NK-92 (cell line): ENCODE data around the gene CIDEA.
"Not testable (repeated sequence)": the region's sequence is repeated elsewhere in the genome, so short reads cannot be mapped to it uniquely, and the experiment has no call there.

ENCODE experiments used
- DNase-seq: peaks from one replicate; lab custom pipeline; 2025; ENCODE audit not compliant: unreplicated experiment; lab: John Stamatoyannopoulos, UW

Gene CIDEA

GRCh38 chr18:12254136-12254819 lies at the start of gene CIDEA:
Gene CIDEA, plus strand, starts transcription at chr18:12254361. Its CDS starts 23 bp downstream, at chr18:12254384.
- no peak for DNase-seq

DNA sequence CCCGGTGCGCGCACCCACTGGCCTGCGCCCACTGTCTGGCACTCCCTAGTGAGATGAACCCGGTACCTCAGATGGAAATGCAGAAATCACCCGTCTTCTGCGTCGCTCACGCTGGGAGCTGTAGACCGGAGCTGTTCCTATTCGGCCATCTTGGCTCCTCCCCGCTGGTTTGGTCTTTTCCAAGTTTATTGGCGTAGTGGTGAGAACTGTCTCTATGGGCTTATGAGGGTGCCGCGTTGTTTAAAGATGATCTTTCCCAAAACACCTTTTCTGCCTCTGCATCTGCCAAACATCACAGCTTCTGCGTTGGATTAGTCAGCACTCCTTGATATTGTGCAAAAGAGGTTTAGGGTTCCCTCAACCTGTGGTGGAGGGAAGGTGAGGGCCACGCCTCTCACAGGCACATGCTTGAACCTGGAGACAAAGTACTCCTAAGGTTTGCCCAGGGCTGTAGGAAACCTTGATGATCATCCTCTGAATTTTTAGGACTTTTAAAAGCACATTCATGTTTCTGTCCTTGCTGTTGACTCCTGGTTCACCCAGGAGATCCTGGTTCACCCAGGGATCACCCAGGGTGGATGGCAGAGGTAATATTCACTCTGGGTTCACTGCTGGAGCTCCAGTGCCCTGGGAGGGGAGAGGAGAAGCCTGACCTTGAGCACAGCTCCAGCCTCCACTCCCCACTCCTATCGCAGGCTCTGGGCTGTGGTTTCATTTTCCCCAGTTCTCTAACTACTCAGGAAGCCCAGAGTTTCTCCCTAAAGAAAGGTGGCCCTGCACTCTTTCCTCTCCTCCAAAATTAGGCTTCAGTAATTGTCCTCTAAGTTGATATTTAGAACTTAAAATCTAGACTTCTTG lies 45.6 kb upstream of the CIDEA start:
- not testable (repeated sequence) for DNase-seq

DNA sequence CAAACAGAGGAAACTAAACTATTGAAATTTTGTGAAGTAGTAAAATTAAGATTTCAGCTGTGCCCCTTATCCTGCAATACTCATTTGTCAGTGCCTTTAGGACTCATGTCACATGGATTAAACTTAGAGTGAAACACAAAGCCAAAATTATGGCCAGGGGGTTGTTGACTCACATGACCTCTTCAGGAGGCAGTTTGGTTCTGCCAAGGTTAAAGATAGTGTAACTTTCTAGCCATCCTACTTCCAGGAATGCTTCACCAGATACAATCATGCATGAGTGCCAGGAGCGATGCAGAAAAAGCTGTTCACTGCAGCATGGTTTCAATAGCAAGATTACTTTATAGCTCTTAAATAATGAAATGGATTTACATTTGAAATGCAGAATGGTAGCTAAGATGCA lies 41.9 kb upstream of the CIDEA start:
- not testable (repeated sequence) for DNase-seq

GRCh38 chr18:12214296-12215005 lies 39.7 kb upstream of the CIDEA start:
- DNase-seq, result not testable (repeated sequence)

DNA sequence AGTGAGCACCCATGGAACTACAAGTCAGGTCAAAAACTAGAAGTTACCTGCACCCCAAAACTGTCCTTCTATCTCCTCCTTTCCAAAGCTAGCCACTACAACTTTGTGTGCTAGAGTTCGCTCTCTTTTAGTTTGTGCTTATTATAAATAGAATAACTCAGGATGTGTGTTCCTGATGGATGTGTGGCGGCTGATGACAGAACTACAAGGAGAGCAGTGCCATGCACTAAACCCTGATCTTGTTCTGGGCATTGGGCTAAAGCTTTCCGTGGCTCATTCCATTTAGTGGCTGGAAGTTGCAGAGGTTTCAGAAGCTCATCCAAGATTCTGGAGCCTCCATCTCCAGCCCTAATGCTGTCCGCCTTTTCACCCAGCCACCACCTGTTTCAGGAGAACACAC lies 37.7 kb upstream of the CIDEA start:
- not testable (repeated sequence) for DNase-seq

DNA sequence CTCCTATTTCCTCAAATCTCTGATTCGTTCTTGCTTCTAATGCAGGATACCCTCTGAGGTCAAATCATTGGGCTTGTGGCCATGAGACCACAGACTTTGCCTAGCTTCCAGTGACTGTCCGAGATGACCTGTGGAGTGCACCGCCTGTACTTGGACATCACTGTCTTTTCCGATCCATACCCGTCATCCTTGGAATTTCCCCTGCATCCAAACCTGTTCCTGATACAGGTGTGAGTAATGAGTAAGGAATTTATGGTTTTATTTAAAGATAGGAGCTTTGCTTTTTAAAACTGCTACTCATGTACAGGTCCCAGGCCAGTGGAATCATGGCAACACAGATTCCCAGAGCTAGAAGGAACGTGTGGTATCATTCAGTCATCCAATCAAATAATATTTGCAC lies 35.6 kb upstream of the CIDEA start:
- not testable (repeated sequence) for DNase-seq

GRCh38 chr18:12222041-12222440 lies 32.1 kb upstream of the CIDEA start:
- not testable (repeated sequence) for DNase-seq

- not testable (repeated sequence) for DNase-seq
Measured at GRCh38 chr18:12223326-12223725, 30.8 kb upstream of the CIDEA start.

DNA sequence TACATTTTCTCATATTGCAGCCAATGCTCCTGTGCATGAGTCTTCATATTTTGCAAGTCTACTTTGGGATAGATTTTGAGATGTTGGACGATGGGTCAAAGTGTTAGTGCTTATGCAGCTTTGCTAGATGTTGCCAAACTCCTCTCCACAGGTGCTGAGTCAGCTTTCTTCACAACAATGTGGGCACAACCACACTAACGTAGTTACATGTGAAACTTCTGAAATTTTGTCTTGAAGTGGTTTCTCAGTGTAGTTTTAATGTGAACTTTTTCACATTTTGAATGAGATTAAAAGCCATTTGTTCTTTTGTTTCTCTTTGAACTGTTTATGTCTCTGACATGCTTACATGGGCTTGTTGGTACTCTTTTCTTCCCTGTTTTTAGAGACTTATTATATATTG lies 27.4 kb upstream of the CIDEA start:
- DNase-seq, result not testable (repeated sequence)

DNA sequence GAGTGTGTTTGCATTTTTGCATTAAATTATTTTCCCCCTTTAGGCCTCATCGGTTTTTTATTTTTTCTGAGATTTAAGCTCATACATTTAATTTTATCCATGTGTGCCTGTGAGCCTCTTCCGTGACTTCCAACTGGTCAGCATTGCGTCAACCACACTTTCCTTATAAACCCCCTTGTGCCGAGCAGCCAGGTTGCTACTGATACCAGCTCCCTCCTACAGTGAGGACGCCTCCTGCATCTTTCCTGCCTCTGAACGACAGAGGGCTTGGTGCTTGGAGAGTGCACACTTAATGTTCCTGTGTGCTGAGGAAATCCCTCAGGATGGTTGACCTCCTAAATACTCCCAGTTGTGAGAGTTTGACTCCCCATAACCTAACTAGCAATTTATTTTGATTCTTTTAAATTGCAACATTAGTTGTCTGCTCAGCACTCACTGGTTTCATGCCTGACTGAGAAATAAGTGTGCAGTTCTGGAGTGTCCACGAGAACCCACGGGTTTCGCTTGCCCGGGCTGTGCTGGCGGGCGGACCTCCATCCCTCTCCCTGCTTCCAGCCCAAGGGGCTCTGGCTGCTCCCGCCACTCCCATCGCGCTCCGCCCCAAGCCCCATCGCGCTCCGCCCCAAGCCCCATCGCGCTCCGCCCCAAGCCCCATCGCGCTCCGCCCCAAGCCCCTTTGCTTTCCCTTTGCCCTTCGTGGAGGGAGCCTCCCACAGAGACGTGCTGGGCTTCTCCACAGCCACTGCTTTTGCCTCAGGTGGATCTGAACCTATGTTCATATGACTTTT lies 26.6 kb upstream of the CIDEA start:
- DNase-seq, result not testable (repeated sequence)

- not testable (repeated sequence) for DNase-seq
Measured at GRCh38 chr18:12228308-12228707, 25.9 kb upstream of the CIDEA start.

DNA sequence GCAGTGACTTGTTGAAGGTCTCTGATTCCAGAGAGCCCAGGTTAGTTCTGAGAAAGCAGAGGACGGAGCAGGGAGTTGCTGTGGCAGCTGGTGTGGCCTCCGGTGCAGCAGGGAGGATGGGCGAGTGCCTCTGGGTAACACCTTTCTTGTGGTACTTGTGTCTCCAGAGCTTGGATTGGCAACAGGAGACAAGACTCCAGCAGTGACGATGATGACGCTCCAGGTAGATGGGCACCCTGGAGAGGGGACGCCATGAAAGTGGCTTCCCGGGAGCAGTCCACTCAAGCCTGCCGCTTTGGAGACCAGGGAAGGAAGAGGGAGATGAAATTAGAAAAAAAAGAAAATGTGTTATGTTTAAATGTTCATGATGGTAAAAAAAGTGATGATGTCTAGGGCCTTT lies 23.6 kb upstream of the CIDEA start:
- not testable (repeated sequence) for DNase-seq

DNA sequence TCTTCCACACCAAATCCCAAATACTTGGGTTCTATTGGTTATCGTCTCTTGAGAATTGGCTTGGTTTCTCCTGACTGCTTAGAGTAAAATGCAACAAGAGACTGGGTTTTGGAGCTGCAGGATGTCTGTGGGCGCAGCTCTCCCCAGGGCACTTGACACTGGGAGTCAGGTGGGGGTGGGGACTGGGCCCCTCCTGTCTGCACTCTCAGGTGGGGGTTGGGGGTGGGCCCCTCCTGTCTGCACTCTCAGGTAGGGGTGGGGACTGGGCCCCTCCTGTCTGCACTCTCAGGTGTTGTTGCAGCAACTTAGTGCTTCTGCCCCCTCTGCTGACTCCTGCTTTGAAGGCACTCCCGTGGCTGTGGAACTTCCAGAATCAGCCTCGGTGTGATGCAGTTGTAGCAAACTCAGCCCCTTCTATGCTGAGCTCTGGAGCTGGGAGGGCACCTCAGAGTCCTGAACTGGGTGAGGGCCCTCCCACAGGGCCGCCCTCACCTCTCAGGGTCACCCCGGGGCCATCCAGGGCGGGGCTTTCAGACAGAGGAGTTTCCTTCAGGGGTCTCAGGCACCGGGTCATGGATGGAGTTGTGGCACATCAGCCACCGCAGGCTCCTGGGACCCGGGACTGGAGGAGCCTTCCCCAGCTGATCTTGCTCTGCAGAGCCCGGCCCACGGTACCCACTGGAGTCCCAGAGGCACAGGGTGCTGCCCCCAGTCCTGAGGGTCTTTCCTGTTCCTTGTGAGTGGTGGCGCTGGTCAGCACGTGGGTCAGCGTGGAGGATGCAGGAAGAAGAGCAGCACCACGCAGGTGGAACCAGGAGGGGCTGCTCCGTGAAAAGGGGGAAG lies 22.9 kb upstream of the CIDEA start:
- no peak for DNase-seq

GRCh38 chr18:12231986-12232385 lies 22.2 kb upstream of the CIDEA start:
- no peak for DNase-seq

DNA sequence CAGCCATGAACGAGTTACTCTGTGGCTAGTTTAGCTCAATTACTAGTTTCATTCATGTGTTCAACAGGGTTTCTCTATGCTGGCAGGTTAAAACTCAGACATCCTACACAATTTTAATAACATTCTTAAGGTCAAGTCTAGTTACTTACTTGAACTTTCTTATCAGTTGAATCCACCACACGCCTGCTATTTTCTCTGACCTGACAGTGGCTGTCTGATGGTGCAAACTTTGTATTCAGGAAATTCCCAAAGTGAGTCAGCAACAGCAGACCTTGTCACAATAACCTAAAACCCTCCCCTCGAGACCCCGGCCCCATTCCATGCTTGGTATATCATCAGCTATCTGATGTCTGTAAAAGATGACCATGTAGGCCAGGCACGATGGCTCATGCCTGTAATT lies 20.8 kb upstream of the CIDEA start:
- DNase-seq, result no peak

GRCh38 chr18:12234451-12235190 lies 19.5 kb upstream of the CIDEA start:
- DNase-seq, result no peak

- no peak for DNase-seq
Measured at GRCh38 chr18:12236141-12236540, 18.0 kb upstream of the CIDEA start.

DNA sequence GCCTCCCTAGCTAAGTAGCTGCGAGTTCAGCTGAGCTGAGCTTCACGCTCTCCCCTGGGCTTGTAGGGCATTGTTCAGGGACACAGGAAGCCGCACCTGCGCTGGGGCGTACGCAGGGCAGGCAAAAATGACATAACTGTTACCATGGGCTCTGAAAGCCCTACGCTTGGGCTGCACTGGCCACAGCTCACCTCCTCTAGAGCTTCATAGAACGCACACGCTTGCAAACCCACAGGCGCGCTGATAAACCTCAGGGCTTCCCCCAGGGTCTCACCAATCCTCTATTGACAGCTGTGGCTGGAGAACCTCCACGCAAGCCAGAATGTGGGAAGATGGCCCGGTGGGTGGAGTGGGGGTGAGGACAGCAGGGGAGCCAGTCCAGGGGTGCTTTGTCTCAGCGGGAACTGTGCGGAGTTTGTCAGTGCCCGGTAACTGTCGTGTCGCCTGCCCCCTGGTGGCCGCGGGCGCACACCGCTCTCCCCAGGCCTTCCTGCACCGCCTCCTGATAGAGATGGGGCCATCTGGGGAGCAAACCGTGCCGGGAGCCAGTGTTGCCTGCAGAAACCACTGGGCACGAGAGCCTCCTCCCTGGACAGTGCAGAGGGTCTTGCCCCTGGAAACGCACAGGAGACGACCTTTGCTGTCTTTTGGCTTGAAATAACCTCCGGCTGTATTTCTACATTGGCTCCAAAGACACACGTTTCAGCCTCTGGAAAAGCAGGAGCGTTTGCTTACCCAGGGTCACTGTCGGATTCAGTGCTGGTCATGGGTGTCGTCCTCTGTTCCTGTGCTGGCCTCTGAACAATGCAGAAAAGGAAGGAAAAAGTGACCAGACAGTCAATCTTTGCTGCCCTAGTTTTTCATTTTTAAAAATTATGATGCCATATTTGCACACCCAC lies 17.0 kb upstream of the CIDEA start:
- DNase-seq, result no peak
